B cell (primary cell): ENCODE measurements around the gene BAZ2A.

Experiments used
- CTCF ChIP-seq: fragments of 200-600 bp; IDR thresholded peaks from one replicate; pipeline ENCODE4 v1.8.0; 2022; ENCODE audit warnings: antibody characterized with exemption, mild to moderate bottlenecking
- EZH2 ChIP-seq: IDR thresholded peaks from 2 replicates; pipeline ENCODE4 v1.6.1; 2012; ENCODE audit warnings: borderline replicate concordance, low read depth, mild to moderate bottlenecking, moderate library complexity, low read length; ENCODE audit not compliant: insufficient read depth, poor library complexity, severe bottlenecking

- no peak for TF ChIP-seq CTCF
- no peak for TF ChIP-seq EZH2
These were observed 46.9 kb upstream of the BAZ2A start for GRCh38 chr12:56676851-56677580.
